Endodermal cell (in vitro differentiated cells): Measurements from ENCODE around the gene ABHD2. TPM values are rescaled to one million over a fixed set of nuclear protein-coding genes. Genes with fewer than 3 reads are reported as not detected.

Source experiments
- DNase-seq: peaks from one replicate; pipeline ENCODE4 v3.0.0-alpha.2; 2017
- H3K27ac ChIP-seq: 2 replicates; pipeline ENCODE4 v1.5.1; 2013; ENCODE audit warnings: mild to moderate bottlenecking, low read depth, low read length, moderate library complexity
- H3K27me3 ChIP-seq: 2 replicates; pipeline ENCODE4 v1.6.1; 2013; ENCODE audit warnings: mild to moderate bottlenecking, low read length, moderate library complexity; ENCODE audit not compliant: insufficient read depth, control insufficient read depth, poor library complexity, severe bottlenecking
- H3K36me3 ChIP-seq: 2 replicates; pipeline ENCODE4 v1.7.0; 2013; ENCODE audit warnings: mild to moderate bottlenecking, low read length, moderate library complexity; ENCODE audit not compliant: control insufficient read depth, insufficient read depth
- H3K4me1 ChIP-seq: one replicate; pipeline ENCODE4 v1.7.0; 2013; ENCODE audit warnings: low read length; ENCODE audit not compliant: control insufficient read depth, insufficient read depth
- H3K4me3 ChIP-seq: 2 replicates; pipeline ENCODE4 v1.5.1; 2013; ENCODE audit warnings: mild to moderate bottlenecking, low read length, moderate library complexity
- H3K9ac ChIP-seq: 2 replicates; pipeline ENCODE4 v1.6.1; 2013; ENCODE audit warnings: mild to moderate bottlenecking, low read length, moderate library complexity; ENCODE audit not compliant: poor library complexity, severe bottlenecking; ENCODE audit errors: extremely low read depth
- H3K9me3 ChIP-seq: 2 replicates; pipeline ENCODE4 v1.6.1; 2013; ENCODE audit warnings: mild to moderate bottlenecking, low read length, moderate library complexity; ENCODE audit not compliant: control insufficient read depth
- H3K27ac Mint-ChIP-seq: 2 replicates; pipeline ENCODE4 v1.8.0; 2020; ENCODE audit warnings: mixed read lengths
- H3K27me3 Mint-ChIP-seq: 2 replicates; pipeline ENCODE4 v1.8.0; 2021; ENCODE audit warnings: mild to moderate bottlenecking, mixed read lengths; ENCODE audit not compliant: insufficient read depth
- H3K36me3 Mint-ChIP-seq: 2 replicates; pipeline ENCODE4 v1.8.0; 2020; ENCODE audit warnings: low read depth, mixed read lengths
- H3K4me1 Mint-ChIP-seq: 2 replicates; pipeline ENCODE4 v1.8.0; 2020; ENCODE audit warnings: mixed read lengths
- H3K4me3 Mint-ChIP-seq: 2 replicates; pipeline ENCODE4 v1.8.0; 2020; ENCODE audit warnings: mild to moderate bottlenecking, moderate library complexity, mixed read lengths
- H3K9me3 Mint-ChIP-seq: 2 replicates; pipeline ENCODE4 v1.8.0; 2020; ENCODE audit warnings: mild to moderate bottlenecking, mixed read lengths
- CTCF ChIP-seq: fragments of 200-600 bp; sonication (generic); conservative IDR thresholded peaks from 2 replicates; pipeline ENCODE4 v1.5.0; 2021; ENCODE audit warnings: antibody characterized with exemption, mild to moderate bottlenecking
- WGBS, 2 experiments: methylation state at CpG; one replicate each; pipeline versions ENCODE4 v1.1.5 to v1.1.7; 2013; ENCODE audit warnings: missing lambda C conversion rate in 2 of 2, mixed read lengths in 1 of 2; ENCODE audit not compliant: insufficient coverage in 1 of 2, insufficient read length in 1 of 2; 5-methylcytosine and 5-hydroxymethylcytosine counted together
- total RNA-seq, 2 donors: library from RNA; stranded (reverse); fragmentation: NEBNext Ultra II Directional in 1 of 2; extraction: Animal tissue kit (Norgen Biotek cat#: 25700) in 1 of 2; gene quantifications; 2 replicates in 1 of 2; 3 replicates in 1 of 2; pipeline ENCODE4 v1.2.1, GENCODE V29; 2021

ABHD2 gene
- total RNA-seq, 2 donors from 2014 or later: 24.1 to 26.0 TPM

GRCh38 chr15:89105147-89105546 is 16.9 kb downstream of the ABHD2 start:
- Histone ChIP-seq H3K4me3 (no peak overlapping the region), H3K27ac (no peak overlapping the region), H3K36me3 (no peaks in the 10 kb centered on the region), H3K9ac (no peak overlapping the region), H3K4me1 (no peaks in the 10 kb centered on the region), H3K9me3 (no peaks in the 10 kb centered on the region), H3K27me3 (no peaks in the 10 kb centered on the region)
- H3K36me3 Mint-ChIP-seq: no peaks in the 10 kb centered on the region
- 87 to 88% methylated on average over 3 to 4 of the region's 4 CpGs for WGBS, 2 experiments
- no peak for DNase-seq
- H3K4me1 Mint-ChIP-seq: peaks cover 6% of the 10 kb centered on the region
- no peak overlapping the region for H3K4me3 Mint-ChIP-seq
- no peaks in the 10 kb centered on the region for H3K27me3 Mint-ChIP-seq
- H3K9me3 Mint-ChIP-seq: no peaks in the 10 kb centered on the region
- no peak overlapping the region for H3K27ac Mint-ChIP-seq
- no peak for TF ChIP-seq CTCF

GRCh38 chr15:89106200-89106599 is 17.9 kb downstream of the ABHD2 start:
- no peak overlapping the region for H3K4me3 Mint-ChIP-seq
- no peaks in the 10 kb centered on the region for H3K27me3 Mint-ChIP-seq
- Histone ChIP-seq H3K9me3 (no peaks in the 10 kb centered on the region), H3K9ac (no peak overlapping the region), H3K4me1 (no peaks in the 10 kb centered on the region), H3K4me3 (no peak overlapping the region), H3K27me3 (no peaks in the 10 kb centered on the region), H3K36me3 (no peaks in the 10 kb centered on the region), H3K27ac (no peak overlapping the region)
- no peak for DNase-seq
- no peaks in the 10 kb centered on the region for H3K9me3 Mint-ChIP-seq
- 83 to 85% methylated on average over 8 to 11 of the region's 11 CpGs for WGBS, 2 experiments
- no peaks in the 10 kb centered on the region for H3K36me3 Mint-ChIP-seq
- H3K27ac Mint-ChIP-seq: no peak overlapping the region
- peaks cover 6% of the 10 kb centered on the region for H3K4me1 Mint-ChIP-seq
- TF ChIP-seq CTCF: no peak

- Histone ChIP-seq H3K9ac (no peak overlapping the region), H3K4me3 (no peak overlapping the region), H3K4me1 (no peaks in the 10 kb centered on the region), H3K9me3 (no peaks in the 10 kb centered on the region), H3K36me3 (no peaks in the 10 kb centered on the region), H3K27ac (no peak overlapping the region), H3K27me3 (no peaks in the 10 kb centered on the region)
- no peak for DNase-seq
- Mint-ChIP-seq H3K36me3 (no peaks in the 10 kb centered on the region), H3K27me3 (no peaks in the 10 kb centered on the region), H3K27ac (no peak overlapping the region), H3K4me1 (peaks cover 17% of the 10 kb centered on the region), H3K9me3 (no peaks in the 10 kb centered on the region), H3K4me3 (no peak overlapping the region)
- WGBS, 2 experiments: 92 to 100% methylated on average over 5 of the region's 5 CpGs
- TF ChIP-seq CTCF: no peak
Observed at GRCh38 chr15:89107984-89108383, 19.7 kb downstream of the ABHD2 start.
